HepG2 (cell line): ENCODE results near the gene EXOSC6. TPM values are rescaled to one million over a fixed set of nuclear protein-coding genes. Genes with fewer than 3 reads are reported as not detected.

Experiments
- CREB3 ChIP-seq: sonication (generic); formaldehyde crosslinking; IDR thresholded peaks from 2 replicates; pipeline ENCODE4 v1.5.0; 2020; ENCODE audit warnings: missing genetic modification reagents
- GZF1 ChIP-seq: sonication (generic); formaldehyde crosslinking; IDR thresholded peaks from 2 replicates; pipeline ENCODE4 v1.5.1; 2020; ENCODE audit warnings: mild to moderate bottlenecking, missing genetic modification reagents
- HINFP ChIP-seq: sonication (generic); formaldehyde crosslinking; IDR thresholded peaks from 2 replicates; pipeline ENCODE4 v1.4.0; 2020; ENCODE audit warnings: low read depth, mild to moderate bottlenecking, missing genetic modification reagents
- KDM3A ChIP-seq: IDR thresholded peaks from 2 replicates; pipeline ENCODE4 v1.6.1; 2018; ENCODE audit warnings: low read depth, missing compliant biosample characterization
- KLF12 ChIP-seq: sonication (generic); formaldehyde crosslinking; IDR thresholded peaks from 2 replicates; pipeline ENCODE4 v1.4.0; 2020; ENCODE audit warnings: missing genetic modification reagents, borderline replicate concordance
- KLF13 ChIP-seq: sonication (generic); formaldehyde crosslinking; IDR thresholded peaks from 2 replicates; pipeline ENCODE4 v1.4.0; 2020; ENCODE audit warnings: mild to moderate bottlenecking, missing genetic modification reagents
- PCBP2 ChIP-seq: fragments of 200-400 bp; formaldehyde crosslinking; optimal IDR thresholded peaks from 2 replicates; pipeline ENCODE3; 2018; ENCODE audit warnings: low read length, low read depth; ENCODE audit not compliant: poor library complexity, severe bottlenecking
- RBAK ChIP-seq: sonication (generic); formaldehyde crosslinking; IDR thresholded peaks from 2 replicates; pipeline ENCODE4 v1.5.1; 2020; ENCODE audit warnings: mild to moderate bottlenecking, missing genetic modification reagents
- SIN3B ChIP-seq: fragments of 150-350 bp; IDR thresholded peaks from 2 replicates; pipeline ENCODE4 v1.6.1; 2014; ENCODE audit warnings: low read length
- ZBTB10 ChIP-seq: sonication (generic); formaldehyde crosslinking; IDR thresholded peaks from 2 replicates; pipeline ENCODE4 v1.4.0; 2020; ENCODE audit warnings: missing genetic modification reagents, borderline replicate concordance
- ZMAT3 ChIP-seq: sonication (generic); formaldehyde crosslinking; conservative IDR thresholded peaks from 2 replicates; pipeline ENCODE4 v1.7.0; 2021; ENCODE audit warnings: missing genetic modification reagents
- ZNF329 ChIP-seq: sonication (generic); formaldehyde crosslinking; IDR thresholded peaks from 2 replicates; pipeline ENCODE4 v1.9.0; 2021; ENCODE audit warnings: low read depth, mild to moderate bottlenecking, missing genetic modification reagents
- ZNF337 ChIP-seq: sonication (generic); formaldehyde crosslinking; IDR thresholded peaks from 2 replicates; pipeline ENCODE4 v1.5.1; 2020; ENCODE audit warnings: missing genetic modification reagents, low read depth, mild to moderate bottlenecking, borderline replicate concordance
- ZNF496 ChIP-seq: sonication (generic); formaldehyde crosslinking; IDR thresholded peaks from 2 replicates; pipeline ENCODE4 v1.8.1; 2023; ENCODE audit warnings: mild to moderate bottlenecking, moderate library complexity, missing genetic modification reagents; ENCODE audit not compliant: insufficient replicate concordance
- ZNF550 ChIP-seq: sonication (generic); formaldehyde crosslinking; IDR thresholded peaks from 2 replicates; pipeline ENCODE4 v1.4.0; 2020; ENCODE audit warnings: mild to moderate bottlenecking, missing genetic modification reagents, borderline replicate concordance
- ZNF615 ChIP-seq: sonication (generic); formaldehyde crosslinking; IDR thresholded peaks from 2 replicates; pipeline ENCODE4 v1.5.0; 2020; ENCODE audit warnings: mild to moderate bottlenecking, missing genetic modification reagents, borderline replicate concordance
- ZNF639 ChIP-seq: conservative IDR thresholded peaks from 2 replicates; pipeline ENCODE4 v1.6.1; 2018; ENCODE audit warnings: missing genetic modification reagents
- ZNF75D ChIP-seq: sonication (generic); formaldehyde crosslinking; IDR thresholded peaks from 2 replicates; pipeline ENCODE4 v1.8.1; 2023; ENCODE audit warnings: missing genetic modification reagents, mild to moderate bottlenecking, borderline replicate concordance
- ZNF777 ChIP-seq: sonication (generic); formaldehyde crosslinking; IDR thresholded peaks from 2 replicates; pipeline ENCODE4 v1.4.0; 2020; ENCODE audit warnings: missing genetic modification reagents
- ZSCAN5A ChIP-seq: sonication (generic); formaldehyde crosslinking; IDR thresholded peaks from 2 replicates; pipeline ENCODE4 v1.8.0; 2022; ENCODE audit warnings: mild to moderate bottlenecking, missing genetic modification reagents, borderline replicate concordance
- polyA plus RNA-seq, 8 experiments: library from polyadenylated mRNA; depleted of rRNA in 3 of 8; stranded (reverse) in 7 of 8; unstranded in 1 of 8; fragments of >200 nt; fragmentation: Illumina TruSeq in 4 of 8; extraction: Trizol in 4 of 8; gene quantifications; 2 replicates each; pipeline versions ENCODE4 v1.2.1 to v1.2.3, GENCODE V29; 2011 to 2016; ENCODE audit warnings: low read depth in 4 of 8, missing spikeins in 1 of 8, mixed read lengths in 1 of 8; ENCODE audit not compliant: insufficient read depth in 1 of 8
- total RNA-seq, 5 experiments: library from RNA; depleted of rRNA; stranded (reverse); fragments of >200 nt; fragmentation: Illumina TruSeq; extraction: Trizol; gene quantifications; 2 replicates each; pipeline ENCODE4 v1.2.3, GENCODE V29; 2016; ENCODE audit warnings: low read depth in 1 of 5

EXOSC6 gene
- total and polyA plus RNA-seq, 2 of the 13 experiments (the other 11 are each of a cell fraction or from before 2014, with no cell fraction given): 13.1 to 39.9 TPM

GRCh38 chr16:70250748-70251628 is 752 bp downstream of the EXOSC6 start (continued):
- TF ChIP-seq ZNF777 (CRISPR knock-in tag): peak; percentile 88
- no peak for TF ChIP-seq RBAK (CRISPR knock-in tag)
- no peak for TF ChIP-seq ZNF615 (CRISPR knock-in tag)
- TF ChIP-seq SIN3B: no peak
- TF ChIP-seq KLF12 (CRISPR knock-in tag): no peak
- TF ChIP-seq ZNF496 (CRISPR knock-in tag): no peak
- TF ChIP-seq CREB3 (CRISPR knock-in tag): no peak; the same call in 1 of the 2 replicates
- no peak for TF ChIP-seq KDM3A (CRISPR knock-in tag)
- TF ChIP-seq ZNF329 (CRISPR knock-in tag): peak; percentile 78; the same call in 1 of the 2 replicates
- TF ChIP-seq ZNF337: no peak
- peak; percentile 76 for TF ChIP-seq HINFP (CRISPR knock-in tag)
- no peak for TF ChIP-seq PCBP2
- TF ChIP-seq ZBTB10 (CRISPR knock-in tag): 0 out of 2 replicates have a peak, but pooled peaks have one; percentile 28
- 0 out of 2 replicates have a peak, but pooled peaks have one; percentile 78 for TF ChIP-seq KLF13 (CRISPR knock-in tag)
- 0 out of 2 replicates have a peak, but pooled peaks have one; percentile 18 for TF ChIP-seq ZMAT3
- no peak for TF ChIP-seq ZNF75D (CRISPR knock-in tag)
- no peak; the same call in 1 of the 2 replicates for TF ChIP-seq ZNF639 (CRISPR knock-in tag)
- no peak for TF ChIP-seq ZSCAN5A (CRISPR knock-in tag)
- no peak; the same call in 1 of the 2 replicates for TF ChIP-seq ZNF550
- TF ChIP-seq GZF1 (CRISPR knock-in tag): no peak
